Kasumi-1 (cell line): Measurements from ENCODE around the gene METTL9.
"Not testable (repeated sequence)": the region's sequence is repeated elsewhere in the genome, so short reads cannot be mapped to it uniquely, and the experiment has no call there.

Experiments
- DNase-seq, 2 experiments: peaks; one replicate each; lab custom pipeline; 2025; lab: John Stamatoyannopoulos, UW

Gene METTL9

DNA sequence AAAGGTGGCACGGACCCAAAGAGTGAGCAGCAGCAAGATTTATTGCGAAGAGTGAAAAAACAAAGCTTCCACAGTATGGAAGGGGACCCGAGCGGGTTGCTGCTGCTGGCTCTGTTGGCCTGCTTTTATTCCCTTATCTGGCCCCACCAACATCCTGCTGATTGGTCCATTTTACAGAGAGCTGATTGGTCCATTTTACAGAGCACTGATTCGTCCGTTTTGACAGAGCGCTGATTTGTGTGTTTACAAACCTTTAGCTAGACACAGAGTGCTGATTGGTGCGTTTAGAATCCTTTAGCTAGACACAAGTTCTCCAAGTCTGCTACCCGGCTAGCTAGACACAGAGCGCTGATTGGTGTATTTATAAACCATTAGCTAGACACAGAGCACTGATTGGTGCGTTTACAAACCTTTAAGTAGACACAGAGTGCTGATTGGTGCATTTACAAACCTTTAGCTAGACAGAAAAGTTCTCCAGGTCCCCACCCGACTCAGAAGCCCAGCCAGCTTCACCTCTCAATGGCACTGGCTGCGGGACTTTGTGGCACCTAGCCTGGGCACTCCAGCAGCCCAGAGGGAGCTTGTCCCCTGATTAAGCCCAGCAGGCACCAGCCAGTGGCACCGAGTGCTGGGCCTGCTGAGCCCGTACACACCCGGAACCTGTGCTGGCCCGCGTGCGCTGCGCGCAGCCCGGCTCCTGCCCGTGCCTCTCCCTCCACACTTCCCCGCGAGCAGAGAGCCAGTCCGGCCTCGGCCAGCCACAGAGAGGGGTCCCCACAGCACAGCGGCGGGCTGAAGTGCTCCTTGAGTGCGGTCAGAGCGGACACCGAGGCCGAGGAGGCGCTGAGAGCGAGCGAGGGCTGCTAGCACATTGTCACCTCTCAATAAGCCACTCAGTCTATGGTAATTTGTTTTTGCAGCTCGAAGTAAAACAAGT is 37.9 kb downstream of the METTL9 start:
- DNase-seq, result no peak

DNA sequence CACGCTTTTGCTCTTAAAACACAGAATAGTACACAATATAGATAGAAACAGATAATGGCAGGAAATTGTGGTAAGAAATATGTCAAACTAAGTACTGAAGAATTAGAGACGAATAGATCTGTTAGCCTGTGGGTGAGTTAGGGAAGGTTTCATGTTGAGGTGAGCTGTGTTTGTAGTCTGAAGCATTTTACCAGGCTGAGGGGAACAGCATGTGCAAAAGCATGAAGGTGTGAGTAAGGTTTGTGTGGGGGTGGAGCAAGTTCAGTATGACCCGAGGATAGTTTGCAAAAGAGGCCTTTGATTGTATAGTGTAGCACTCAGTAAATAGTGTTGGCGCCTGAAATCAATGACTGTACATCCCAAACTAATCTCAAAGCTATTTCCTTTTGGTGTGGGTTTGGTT is 39.2 kb downstream of the METTL9 start:
- no peak for DNase-seq

DNA sequence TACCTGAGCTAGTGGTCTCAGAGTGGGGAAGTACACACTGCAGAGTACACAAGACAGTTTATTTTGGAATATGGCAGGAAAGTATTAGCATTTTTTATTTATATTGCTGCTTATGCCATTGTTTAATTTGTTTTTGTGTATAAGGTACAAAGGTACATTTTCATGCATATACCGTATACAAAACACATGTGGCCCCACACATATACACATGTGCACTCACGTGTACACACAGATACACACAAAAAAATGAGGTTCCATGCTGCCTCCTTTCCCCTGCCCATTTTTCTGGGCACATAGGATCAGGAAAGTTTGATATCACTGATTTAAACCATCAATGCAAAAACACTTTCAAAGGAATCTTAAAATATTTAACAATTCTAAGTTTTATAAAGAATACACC is 40.1 kb downstream of the METTL9 start:
- DNase-seq, result no peak

DNA sequence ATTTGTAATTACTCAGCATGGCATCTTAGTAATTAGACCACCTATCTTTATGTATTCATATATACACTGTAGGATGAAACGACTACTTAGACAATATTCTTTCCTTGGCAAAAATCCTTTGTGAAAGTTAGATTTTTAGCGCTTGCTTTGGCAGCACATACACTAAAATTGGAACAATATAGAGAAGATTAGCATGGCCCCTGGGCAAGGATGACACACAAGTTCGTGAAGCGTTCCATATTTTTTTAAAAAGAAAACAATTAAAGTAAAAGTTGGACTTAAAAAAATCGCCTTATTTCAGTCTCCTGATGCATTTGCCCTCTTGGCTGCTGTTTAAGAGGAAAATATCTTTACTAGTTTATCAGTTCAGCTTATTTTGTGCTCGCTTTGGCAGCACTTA is 42.5 kb downstream of the METTL9 start:
- no peak for DNase-seq

DNA sequence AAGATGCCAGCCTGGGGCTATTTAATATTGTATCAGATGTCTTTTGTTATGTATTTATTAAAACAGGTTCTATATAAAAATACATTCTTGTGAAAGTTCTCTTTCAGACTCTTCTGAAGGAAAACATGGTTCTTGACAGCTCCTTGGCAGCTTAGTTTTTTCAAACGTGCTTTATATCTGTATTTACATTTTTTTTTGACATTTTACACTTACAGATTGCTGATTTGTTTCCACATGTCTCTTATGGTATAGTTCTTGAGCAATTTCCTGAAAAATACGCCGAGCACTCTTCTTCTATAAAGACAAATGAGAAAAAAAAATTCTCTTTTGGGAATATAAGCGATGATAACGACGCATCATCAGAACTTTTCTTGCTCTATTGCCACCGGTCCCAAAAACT is 43.5 kb downstream of the METTL9 start:
- DNase-seq, result no peak

DNA sequence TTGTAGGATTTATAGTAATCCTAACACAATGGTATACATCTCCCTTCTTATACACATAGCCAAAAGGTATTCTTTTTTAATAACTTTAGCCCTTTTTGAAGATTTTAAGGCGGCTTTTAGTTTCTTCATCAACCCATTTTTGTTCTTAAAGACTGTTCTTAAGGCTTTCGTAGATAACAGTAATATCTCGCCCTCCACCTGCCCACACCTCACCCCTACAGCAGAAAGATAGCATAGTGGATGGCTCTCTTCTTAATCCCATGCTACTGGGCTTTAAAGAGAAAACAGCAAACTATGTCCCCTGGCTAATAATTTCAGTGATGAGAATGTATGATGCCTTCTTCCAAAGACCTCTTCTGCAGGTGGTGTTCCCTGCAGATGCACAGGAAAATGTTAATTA is 44.4 kb downstream of the METTL9 start:
- DNase-seq, result no peak

DNA sequence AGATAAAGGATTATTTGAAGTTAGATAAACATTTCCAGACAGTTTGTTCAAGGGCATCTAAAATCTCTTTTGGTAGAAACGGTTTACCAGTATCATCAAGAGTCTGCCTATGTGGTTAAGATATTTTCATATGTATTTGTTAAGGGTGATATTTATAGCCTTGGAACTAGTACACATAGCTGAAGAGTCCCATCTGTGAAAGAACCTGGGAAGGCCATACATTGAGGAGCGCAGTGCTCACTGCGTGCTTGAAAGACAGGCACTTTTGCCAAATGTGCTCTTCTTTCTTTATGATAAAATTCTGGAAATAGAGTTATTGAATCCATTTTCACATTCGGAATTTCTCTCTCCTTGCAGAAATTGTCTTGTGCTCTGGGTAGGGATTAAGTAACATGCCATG is 45.3 kb downstream of the METTL9 start:
- no peak for DNase-seq

DNA sequence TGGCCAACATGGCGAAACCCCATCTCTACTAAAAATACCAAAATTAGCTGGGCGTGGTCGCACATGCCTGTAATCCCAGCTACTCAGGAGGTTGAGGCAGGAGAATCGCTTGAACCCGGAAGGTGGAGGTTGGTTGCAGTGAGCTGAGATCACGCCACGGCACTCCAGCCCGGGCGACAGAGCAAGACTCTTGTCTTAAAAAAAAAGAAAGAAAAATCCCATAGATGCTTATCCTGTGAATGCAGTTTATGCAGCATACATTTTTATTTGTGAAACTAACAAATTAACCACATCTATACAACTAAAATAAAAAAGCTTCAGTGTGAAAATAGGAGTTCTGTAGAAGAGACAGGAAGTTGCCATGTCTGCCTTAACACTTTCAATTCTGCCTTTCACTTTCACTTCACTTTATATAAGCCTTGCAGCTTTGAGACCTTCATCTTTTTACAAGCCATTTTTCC is 45.9 kb downstream of the METTL9 start:
- peak in 1 of 2 experiments; percentile 26 for DNase-seq

DNA sequence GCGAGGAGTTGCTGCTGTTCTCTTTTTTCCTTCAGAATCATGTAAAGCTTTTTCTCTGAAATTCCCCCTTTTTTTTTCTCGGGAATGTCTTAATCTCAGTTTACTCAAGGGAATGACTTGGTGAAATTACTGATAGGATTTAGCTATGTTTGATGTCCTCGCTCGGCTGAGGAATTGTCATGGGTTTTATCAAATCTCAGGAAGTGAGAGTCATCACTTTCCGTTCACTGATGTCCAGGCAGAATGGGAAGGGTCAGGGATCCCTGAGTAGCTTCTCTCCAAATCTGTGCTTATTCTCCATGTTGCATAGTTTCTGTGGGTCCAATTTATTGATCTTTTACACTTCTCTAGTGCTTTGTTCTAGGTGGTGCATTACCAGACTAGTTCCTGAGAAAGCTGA is 46.7 kb downstream of the METTL9 start:
- no peak for DNase-seq

DNA sequence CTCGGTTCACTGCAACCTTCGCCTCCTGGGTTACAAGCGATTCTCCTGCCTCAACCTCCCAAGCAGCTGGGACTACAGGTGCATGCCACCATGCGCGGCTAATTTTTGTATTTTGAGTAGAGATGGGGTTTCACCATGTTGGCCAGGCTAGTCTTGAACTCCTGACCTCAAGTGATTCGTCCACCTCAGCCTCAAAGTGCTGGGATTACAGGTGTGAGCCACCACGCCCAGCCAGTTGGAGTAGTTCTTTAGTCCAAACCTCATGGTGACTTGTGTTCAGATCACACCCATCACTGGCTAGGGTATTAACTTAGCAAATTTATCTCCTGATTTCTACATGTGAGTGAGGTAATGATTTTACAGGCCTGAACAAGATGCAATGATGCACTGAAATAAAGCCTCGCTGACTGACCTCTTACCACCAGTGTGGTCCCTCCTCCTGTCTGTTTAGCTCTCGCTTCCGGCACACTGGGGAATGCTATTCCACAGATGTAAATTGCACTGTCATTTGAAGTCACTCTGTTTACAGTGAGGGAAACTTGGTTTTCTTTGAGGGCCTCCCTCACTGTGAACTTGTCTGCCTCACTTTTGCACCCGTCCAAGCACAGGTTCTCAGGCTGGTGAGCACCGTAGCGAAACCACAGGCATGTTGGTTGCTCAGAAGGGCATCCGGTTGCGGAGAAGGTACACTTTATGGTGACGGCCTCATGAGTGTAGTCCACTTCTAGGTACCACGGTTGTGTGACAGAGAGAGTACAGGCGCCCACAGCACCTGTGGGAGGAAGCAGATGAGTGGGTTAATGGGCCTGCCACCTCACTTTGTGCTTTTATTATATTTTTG is 47.6 kb downstream of the METTL9 start:
- no peak for DNase-seq

DNA sequence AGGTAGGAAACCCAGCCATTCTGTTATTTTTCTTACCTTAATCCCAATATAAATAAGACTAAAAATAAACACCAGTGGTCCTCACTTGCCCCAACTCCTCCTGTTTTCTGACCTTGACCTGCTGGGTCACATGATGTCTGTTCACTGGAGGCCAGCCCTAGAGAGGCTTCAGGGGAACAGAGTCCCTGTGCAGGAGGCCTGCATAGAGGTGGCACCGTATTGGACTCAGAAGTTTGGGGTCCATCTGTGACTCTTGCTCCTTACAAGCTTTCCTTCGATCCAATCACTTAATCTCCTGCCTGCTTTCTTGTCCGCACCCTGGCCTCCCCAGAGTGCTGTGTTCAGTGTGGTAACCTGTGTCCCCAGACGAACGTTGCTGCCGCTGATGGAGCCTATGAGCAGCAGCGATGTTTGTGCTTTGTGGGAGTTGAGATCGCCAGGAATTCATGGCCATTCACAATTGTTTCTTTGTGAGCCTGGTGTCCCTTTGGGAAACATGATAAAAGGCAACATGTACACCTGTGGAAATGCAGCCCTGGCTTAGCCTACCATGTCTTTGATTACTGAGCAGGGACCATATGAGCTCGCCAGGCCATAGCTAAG is 48.3 kb downstream of the METTL9 start:
- no peak for DNase-seq

DNA sequence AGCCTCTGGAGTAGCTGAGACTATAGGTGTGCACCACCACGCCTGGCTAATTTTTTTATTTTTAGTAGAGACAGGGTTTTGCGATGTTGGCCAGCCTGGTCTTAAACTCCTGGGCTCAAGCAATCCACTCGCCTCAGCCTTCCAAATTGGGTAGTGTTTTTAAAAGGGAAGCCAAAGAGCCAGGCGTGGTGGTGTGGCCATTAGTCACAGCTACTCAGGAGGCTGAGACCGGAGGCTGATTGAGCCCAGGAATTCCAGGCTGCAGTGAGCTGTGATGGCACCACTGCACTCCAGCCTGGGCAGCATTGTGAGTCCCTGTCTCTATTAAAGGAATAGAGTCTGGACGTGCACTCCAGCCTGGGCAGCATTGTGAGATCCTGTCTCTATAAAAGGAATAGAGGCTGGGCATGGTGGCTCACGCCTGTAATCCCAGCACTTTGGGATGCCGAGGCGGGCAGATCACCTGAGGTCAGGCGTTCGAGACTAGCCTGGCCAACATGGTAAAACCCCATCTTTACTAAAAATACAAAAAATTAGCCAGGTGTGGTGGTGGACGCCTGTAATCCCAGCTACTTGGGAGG is 50.5 kb downstream of the METTL9 start:
- DNase-seq, result not testable (repeated sequence)

DNA sequence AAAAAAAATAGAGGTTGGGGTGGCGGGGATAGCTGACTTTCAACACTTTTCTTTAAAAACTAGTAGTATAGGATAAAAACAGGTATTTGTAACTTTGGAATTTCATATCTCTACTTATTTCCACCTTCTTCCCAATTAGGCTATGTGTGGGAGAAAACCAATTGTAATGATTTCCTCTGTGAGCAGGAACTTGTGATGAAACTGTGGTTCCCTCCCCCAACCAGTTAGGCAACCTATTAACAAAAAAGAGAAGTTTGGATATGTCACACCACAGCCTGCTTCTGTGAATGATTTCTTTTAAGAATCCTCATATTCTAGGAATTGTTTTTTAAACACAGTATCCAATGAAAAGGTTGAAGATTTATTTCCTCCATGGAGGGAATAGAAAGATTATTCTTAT is 51.1 kb downstream of the METTL9 start:
- peak; percentile 52 to 68 for DNase-seq

DNA sequence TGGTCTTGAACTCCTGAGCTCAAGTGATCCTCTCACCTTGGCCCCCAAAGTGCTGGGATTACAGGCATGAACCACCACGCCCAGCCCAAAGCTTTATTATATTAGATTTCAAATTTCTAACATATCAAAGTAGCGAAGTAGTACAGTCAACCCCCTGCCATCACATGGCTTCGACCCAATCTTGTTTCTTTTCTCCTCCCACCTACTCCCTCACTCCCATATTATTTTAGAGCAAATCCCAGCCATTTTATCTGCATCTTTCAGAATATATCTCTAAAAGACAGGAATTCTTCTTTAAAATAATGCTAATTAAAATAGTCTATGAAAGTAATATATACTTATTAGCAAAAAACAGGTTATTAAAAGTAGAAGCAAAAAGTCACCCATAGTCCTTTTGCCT is 52.1 kb downstream of the METTL9 start:
- no peak for DNase-seq

DNA sequence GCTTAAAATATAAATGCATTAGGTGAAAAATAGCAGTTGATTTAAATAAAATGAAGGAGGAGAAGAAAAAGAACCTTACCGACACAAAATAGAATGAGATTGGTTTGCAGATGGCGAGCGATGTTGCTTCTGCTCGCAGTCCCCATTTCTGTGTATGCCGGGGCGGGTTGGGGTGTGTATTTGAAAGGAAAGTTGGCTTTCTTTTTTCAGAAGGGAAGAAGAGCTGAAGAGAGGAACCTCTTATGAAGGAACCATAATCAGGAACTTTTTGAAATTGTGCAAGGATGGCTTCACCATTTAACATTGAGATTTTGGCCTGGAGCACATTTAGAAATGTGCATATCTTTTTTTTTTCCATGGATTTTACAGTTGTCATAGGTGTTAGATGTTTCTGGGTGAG is 53.1 kb downstream of the METTL9 start, which contains the start of gene IGSF6:
TSS of gene IGSF6 (minus strand) at position 156 of the 400 bp plus-strand sequence. CDS start at position 146, 10 bp downstream.
- no peak for DNase-seq

DNA sequence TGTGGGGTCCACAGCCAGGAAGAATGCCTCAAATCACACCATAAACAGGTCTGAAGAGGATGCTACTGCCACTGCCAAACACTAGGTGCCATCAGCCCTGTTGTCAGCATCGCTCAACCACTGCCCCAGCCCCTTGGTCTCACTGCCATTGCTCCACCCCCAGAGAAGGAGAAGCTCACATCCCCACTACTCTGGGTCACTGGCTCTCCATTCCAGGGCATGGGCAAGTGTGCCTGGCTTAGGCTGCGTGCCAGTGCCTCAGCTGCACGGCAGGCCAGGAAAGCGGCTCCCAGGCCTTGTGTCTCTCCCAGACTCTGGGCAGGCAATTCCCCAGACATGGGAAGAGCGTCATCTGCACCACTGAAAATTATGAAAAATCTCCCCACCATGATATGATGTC is 54.2 kb downstream of the METTL9 start:
- no peak for DNase-seq

DNA sequence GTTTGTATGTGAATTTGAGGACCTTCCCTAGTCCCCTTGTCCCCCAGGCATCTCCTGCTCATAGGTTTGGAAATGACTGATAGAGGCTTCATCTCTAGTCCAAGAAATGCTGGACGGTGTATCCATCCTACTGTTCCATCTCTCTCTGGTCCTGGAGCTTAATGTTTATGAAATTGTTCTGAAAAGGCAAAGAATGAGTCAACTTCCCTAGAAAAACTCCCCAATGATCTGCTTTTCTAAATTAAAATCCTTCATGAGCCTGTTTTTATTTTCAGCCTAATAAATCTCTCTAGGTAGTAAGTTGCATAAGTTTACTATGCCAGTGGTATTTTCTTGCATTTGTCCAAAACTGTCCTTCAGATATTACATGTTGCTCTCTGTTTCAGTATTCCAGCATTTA is 55.1 kb downstream of the METTL9 start:
- DNase-seq, result no peak

DNA sequence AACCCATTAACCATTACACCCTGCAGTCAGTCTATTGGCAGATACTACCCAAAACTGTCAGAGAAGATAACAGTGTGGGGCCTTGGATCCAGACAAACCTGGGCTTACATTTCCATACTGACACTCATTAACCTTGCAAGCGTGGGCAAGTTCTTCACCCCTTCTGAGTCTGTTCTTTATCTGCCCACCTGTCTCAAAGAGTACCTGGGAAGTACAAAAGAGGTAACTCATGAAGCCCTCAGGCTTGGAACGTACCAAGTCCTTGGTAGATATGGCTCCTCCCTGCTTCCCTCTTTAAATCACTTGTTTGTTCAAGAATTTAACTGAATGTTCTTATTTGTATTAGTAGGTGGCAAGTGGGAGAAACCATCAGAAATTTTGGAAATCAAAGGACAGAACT is 55.5 kb downstream of the METTL9 start:
- no peak for DNase-seq

DNA sequence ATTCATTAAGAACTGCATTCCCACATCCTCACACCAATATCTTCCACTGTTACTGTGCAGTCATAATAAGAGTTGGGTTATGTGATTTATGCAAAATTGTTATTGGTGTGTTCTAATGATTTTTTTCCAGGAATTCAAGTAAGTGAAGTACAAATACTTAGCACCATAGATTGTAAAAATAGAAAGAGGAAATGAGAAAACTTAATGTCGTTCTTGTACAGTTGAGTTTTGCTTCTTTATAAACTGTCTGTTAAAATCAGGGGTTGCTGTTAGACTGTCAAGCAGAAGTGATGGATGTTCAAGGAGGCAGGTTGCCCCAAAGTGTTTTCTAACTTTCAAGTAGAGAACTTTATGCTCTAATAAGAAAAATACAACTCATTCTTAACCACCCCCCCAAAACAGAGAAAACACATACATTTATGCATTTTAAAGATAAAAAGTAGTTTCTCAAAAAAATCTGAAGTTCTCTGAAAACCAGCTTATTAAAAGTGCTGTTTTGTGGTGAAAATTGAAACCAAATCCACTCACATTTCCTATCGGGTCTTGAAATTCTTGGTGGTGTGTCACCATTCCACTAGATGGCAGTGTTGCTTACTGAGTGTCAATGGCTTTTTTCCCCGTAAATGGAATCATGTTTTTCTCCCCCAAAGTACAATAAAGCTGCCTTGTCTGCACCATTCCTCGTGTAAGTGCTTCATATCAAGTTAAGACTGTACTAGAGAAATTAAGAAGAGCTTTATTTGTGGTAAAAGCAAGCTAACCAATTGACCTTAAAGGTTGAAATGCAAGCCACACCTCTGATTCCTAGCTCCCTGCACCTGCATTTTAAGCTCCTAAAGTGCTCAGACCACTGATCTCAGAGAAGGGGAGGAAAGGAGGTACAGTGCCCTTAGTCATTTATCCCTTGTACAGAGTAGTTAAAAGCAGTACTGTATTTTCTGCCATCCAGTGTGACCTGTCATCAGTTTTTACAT is 57.7 kb downstream of the METTL9 start:
- peak; percentile 17 to 45 for DNase-seq

DNA sequence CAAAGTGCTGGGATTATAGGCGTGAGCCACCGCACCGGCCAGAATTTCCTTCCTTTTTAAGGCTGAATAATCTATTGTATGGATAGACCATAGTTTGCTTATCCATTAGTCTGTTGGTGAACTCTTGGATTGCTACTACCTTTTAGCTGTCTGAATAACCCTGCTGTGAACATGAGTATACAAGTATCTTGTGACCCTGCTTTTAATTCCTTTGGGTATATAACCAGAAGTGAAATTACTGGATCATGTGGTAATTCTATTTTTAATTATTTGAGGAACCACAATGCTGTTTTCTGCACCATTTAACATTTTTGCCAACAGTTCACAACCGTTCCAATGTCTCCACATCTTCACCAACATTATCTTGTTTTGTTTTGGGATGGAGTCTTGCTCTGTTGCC is 59.7 kb downstream of the METTL9 start:
- no peak for DNase-seq
